GM19193 (cell line): ENCODE data around the gene FNIP1.

ENCODE experiments used
- POLR2A ChIP-seq: IDR thresholded peaks from 4 replicates; pipeline ENCODE4 v1.6.1; 2011; ENCODE audit not compliant: insufficient read depth, insufficient read length; ENCODE audit errors: extremely low read depth

Gene FNIP1

DNA sequence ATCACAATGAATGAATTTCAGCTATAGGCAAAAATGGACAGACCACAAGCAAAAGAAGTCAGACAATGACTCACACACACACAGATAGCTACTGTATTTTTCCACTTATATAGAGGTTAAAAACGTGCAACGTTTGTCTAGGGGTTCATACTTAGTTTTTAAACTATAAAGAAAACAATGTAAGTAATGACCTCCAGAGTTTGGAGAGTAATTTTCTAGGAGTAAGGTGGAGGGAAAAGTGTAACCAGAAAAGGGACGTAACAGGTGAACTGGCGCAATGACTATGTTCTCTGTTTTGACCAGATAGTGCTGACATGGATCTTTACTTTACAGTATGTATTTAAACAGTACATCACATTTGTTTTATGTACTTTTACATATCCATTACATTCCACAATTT is 51.1 kb downstream of the FNIP1 start:
- TF ChIP-seq POLR2A = no peak

DNA sequence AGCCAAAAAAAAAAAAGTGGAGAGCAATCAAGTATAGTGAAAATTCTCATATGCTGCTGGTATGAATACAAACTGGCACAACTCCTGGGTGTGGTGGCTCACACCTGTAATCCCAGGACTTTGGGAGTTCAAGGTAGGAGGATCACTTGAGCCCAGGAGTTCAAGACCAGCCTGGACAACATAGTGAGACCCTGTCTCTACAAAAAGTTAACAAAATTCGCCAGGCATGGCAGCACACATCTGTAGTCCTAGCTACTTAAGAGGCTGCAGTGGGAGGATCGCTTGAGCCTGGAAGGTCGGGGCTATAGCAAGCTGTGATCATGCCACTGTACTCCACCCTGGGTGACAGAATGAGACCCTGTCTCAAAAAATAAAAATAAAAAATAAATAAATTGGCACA is 51.7 kb downstream of the FNIP1 start:
- TF ChIP-seq POLR2A = no peak

DNA sequence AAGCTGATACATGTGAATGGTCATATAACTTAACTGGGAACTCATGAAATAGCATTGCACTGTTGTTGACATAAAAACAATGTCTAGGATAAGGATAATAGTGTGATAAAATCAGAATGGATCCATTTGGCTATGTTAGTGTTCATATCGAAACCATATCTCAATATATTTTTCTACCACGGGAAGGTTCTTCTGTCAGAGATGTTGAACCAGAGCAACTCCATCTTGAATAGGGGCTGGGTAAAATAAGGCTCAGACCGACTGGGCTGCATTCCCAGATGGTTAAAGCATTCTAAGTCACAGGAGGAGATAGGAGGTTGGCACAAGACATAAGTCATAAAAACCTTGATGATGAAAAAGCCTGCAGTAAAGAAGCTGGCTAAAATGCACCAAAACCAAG is 56.3 kb downstream of the FNIP1 start:
- no peak for TF ChIP-seq POLR2A

DNA sequence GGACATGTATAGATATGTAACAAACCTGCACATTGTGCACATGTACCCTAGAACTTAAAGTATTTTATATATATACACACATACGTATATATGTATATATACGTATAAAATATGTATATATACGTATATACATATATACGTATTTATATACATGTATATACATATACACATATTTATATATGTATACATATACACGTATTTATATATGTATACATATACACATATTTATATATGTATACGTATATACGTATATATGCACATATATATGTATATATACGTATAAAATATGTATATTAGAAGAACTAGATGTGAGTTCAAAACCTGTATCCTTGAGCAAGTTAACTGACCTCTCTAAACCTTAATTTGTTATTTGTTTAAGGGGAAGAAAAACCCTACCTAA is 61.4 kb downstream of the FNIP1 start:
- TF ChIP-seq POLR2A = no peak

DNA sequence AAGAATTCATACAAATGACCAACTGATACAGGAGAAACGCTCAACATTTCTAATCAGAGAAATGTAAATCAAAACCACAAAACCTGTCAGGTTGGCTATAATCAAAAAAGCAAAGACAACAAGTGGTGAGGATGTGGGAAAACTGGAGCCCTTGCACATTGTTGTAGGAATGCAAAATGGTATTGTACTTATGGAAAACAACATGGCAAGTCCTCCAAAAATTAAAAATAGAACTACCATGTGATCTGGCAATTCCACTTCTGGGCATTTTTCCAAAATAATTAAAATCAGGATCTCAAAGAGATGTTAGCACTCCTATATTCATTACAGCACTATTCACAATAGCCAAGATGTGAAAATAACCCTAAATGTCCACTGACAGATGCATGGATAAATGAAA is 76.1 kb downstream of the FNIP1 start:
- no peak for TF ChIP-seq POLR2A

DNA sequence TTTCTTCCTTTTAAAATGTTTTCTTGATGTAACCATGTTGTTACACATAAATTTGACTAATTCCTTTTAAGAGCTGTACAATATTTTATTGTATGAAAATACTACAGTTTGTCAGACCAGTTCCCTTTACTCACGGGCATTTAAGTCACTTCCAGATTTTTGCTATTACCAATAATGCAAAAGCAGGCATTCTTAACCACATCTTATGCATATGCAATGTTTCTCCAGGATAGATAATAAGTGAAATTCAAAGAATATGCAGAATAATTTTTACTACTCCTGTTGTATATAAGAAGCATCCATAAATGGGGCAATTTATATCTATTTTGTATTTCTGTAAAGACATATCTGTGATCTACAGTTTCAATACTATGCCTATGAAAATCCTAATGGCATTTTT is 77.3 kb downstream of the FNIP1 start:
- no peak for TF ChIP-seq POLR2A

DNA sequence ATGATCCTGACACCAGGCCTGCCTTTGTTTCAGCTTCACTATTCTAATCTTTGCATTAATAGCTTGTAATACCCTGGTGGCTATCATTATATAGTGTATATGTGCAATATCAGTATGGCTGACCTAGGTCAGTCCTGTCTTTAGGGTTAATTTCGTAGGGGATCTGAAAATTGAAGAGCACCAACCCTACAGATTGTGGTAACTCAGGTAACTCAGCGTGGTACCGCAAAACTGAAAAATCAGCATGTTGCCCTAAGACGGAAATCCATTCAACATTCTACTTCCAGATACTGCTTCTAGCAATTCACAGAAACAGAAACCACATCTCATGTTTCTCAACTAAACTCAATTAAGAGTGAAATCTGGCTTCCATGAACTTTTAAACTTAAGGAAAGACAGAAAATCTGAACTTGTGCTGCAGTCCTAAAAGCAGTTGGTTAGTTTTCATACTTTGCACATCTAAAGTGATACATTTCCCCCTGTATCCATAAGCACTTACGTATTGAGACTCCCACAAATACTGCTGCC is 78.3 kb downstream of the FNIP1 start:
- no peak for TF ChIP-seq POLR2A

DNA sequence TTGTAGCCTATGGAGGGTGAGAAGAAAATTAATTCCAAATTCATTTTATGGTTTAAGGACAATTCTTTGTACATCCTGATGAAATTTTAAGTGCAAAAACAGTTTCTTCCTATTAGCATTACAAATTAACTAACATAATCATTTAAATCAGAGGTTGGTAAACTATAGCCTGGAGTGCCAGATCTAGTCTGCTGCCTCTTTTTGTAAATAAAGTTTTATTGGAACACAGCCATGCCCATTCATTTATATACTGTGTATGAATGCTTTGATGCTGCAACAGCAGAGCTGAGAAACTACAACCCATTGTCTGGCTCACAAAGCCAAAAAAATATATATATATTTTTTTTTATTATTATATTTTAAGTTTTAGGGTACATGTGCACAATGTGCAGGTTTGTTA is 80.2 kb downstream of the FNIP1 start:
- TF ChIP-seq POLR2A = no peak

DNA sequence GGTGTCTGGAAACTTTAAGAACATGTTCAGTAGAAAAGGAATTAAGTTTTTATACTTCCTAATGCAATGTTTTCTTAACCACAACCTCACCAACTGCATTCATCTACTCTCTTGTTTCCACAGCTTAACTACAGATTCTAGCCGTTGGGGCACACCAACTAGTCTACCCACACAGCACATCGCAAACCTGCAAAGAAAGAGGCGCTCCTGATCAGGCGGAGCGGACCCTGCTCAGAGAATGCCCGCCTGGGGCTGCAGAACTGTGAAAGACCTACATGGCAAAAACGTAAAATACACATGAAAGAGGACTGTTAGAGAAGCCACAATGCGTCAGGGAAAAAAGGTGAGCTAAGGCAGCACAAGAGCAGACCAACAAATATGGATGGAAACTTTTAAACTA is 86.4 kb downstream of the FNIP1 start:
- TF ChIP-seq POLR2A = no peak

DNA sequence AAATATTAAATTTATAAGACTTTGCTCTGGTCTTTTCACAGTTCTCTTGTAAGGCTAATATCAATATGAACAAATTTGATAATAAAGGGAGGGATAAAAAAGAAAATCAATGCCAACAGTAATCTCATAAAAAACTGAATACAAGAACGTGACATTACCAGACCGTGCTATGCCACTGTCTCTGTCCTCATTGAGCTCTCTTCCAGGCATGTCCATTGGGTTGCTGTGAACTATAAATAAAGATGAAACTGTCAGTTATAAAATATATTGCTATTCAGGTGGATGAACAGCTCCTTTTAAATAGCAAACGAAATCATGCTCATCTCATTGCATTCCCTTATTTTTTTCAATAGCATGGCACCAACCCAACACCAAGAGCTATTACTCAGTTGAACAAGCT is 87.8 kb downstream of the FNIP1 start:
- TF ChIP-seq POLR2A = no peak

DNA sequence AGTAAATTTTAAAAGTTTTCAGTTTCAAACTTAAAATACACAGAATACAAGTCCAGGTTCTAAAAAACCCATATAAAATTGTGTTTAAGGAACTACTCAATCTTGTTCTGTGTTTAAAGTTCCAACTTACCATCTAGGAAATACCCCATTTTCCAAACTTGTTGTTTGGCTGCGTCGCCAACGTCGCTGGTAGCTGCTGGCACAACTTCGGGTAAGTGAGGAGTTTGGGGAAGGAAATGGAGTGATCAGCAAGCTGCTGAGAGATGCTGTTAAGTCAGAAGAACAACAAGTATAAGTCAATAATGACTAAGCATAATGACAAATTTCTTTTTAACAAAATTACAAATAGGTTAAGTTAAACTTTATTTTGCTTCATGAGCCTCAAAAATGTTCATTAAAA is 90.5 kb downstream of the FNIP1 start:
- TF ChIP-seq POLR2A = no peak

DNA sequence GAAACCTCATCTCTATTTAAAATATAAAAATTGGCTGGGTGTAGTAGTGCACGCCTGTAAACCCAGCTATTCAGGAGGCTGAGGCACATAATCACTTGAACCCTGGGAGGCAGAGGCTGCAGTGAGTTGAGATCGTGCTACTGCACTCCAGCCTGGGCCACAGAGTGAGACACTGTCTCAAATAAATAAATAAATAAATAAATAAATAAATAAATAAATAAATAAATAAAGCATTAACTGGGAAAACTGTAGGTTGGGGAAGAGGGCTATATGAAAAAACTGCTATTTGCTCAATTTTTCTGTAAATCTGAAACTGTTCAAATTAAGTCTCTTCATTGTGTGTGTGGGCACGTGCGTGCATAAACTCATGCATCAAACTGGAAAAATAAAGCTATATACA is 101.9 kb downstream of the FNIP1 start:
- no peak for TF ChIP-seq POLR2A

DNA sequence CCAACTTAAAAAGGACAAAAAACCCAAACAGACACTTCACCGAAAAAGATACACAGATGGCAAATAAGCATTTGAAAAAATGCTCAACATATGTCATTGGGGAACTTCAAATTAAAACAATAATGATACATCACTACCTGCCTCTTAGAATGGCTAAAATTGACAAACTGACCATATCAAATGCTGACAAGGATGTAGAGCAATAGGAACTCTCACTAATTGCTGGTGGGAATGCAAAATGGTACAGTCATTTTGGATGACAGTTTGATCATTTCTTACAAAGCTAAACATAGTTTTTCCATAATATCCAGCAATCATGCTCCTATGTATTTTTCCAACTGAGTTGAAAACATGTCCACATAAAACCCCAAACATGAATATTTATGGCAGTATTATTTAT is 102.9 kb downstream of the FNIP1 start:
- TF ChIP-seq POLR2A = no peak

DNA sequence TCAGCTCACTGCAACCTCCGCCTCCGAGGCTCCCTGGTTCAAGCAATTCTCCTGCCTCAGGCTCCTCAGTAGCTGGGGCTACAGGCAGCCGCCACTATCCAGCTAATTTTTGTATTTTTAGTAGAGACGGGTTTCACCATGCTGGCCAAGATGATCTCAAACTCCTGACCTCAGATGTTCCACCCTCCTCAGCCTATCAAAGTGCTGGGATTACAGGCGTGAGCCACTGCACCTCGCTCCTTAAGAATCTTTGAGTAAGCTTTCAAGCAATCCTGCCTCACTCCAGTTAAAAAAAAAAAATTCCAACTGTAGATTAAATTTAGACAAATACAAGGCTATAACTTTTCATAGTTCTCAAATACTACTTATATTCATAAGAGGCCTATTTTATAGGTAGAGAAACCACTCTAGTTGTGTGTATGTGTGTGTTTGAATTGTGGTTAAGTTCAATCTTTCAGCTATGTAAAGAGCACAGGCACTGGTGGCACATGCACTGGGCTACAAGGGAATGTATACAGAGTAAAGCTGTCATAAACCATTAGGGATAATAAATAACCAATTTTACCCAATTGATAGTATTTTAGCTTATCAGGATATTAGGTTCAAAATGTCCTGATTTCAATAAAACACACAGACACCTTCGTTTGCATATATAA is 111.2 kb downstream of the FNIP1 start:
- TF ChIP-seq POLR2A = no peak

DNA sequence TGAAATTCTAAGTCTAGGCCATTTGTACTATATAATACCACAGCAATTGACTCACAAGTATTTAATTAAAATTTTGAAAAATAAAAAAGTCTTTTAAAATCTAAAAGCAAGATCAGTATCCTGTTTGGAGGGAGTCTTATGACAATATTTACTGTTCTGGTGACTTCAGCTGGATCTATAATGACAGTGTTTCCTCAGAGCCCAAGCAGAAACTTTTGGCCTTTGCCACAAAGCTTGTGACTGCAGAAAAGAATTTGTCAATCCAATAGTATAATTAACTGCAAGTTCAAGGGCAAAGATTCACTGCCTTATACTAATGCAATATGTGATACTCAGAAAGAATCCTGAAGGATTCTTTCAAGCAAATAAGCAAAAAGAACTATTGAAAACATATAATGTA is 112.2 kb downstream of the FNIP1 start:
- TF ChIP-seq POLR2A = no peak

DNA sequence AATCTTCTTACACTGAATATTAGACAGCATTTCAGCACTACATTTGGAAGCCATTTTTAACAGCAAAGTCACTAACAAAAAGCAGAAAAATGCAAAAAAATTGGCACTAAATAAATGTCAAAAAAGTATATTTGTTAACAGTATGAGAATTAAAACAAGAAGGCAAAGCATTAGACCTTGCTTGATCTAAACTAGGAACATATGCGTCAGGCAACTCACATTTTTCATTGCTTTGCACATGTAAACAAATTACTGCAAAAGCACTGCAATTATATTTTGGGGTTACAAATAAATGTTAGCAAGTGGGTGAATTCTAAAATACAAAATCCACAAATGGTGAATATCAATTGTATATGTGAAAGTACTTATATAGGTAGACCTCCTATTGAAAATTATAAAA is 112.8 kb downstream of the FNIP1 start:
- no peak for TF ChIP-seq POLR2A

DNA sequence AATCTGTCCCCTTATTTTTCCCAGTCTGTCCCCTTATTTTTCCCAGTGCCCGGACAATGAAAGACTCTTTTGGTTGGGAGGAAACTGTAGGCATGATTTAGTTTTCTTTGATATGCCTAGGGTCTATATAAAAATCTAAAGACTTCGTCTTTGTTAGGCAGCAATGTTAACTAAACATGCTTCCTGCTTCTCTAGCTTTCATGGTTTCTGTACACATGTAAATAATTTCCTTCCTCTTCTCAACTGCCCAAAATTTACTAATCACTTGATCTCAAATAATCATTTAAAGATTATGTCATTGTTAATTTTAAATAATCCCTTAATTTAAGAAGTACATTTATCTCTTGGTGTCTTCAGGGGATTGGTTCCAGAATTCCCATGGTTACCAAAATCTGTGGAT is 114.0 kb downstream of the FNIP1 start:
- no peak for TF ChIP-seq POLR2A

DNA sequence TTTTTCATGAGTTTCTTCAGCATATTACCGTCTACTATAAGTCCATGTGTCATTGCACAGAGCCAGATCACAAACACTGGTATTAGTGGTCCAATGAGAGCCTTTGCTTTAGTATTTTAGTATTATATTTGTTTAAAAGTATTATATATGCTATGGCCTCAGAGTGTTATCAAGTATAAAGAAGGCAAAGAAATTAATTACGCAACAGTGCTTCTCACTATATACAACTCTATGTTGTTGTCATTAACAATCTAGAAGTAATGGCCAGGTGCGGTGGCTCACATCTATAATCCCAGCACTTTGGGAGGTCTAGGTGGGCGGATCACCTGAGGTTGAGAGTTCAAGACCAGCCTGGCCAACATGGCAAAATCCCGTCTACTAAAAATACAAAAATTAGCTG is 114.6 kb downstream of the FNIP1 start:
- TF ChIP-seq POLR2A = no peak

DNA sequence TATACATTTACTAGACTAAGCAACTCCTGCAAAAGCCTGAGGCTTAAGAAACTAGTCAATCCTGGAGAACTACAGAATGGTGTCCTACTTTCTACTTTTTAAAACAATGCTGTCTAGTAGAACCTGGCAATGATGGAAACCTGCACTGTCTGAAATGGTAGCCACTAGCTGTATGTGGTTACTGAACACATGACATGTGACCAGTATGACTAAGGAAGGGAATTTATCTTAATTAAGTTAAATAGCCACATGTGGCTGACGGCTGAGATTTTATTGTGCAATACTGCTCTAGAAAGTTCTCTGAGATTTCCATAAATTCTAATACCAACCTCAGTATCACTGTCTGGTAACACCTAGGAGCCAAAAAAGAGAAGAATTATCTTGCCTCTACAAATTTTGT is 116.9 kb downstream of the FNIP1 start:
- no peak for TF ChIP-seq POLR2A
